ENCODE results near the gene MYMX.

Gene MYMX

GRCh38 chr6:44225579-44226325 is 9.0 kb downstream of the MYMX start:
- no peak overlapping the region for H3K27ac ChIP-seq
- TF ChIP-seq ZFX (IDR thresholded peaks at IDR 0.05) (no peak), CTCF (conservative IDR thresholded peaks at IDR 0.05) (no peak)

- H3K27ac ChIP-seq = no peak overlapping the region
- TF ChIP-seq ZFX (IDR thresholded peaks at IDR 0.05) = no peak
- no peak for TF ChIP-seq CTCF (conservative IDR thresholded peaks at IDR 0.05)
Observed at GRCh38 chr6:44226368-44227147, 9.8 kb downstream of the MYMX start.

- no peak overlapping the region for H3K27ac ChIP-seq
- TF ChIP-seq ZFX (IDR thresholded peaks at IDR 0.05) (no peak), CTCF (conservative IDR thresholded peaks at IDR 0.05) (no peak)
Observed at GRCh38 chr6:44227148-44227793, 10.5 kb downstream of the MYMX start.

GRCh38 chr6:44228031-44228430 is 11.3 kb downstream of the MYMX start:
- H3K27ac ChIP-seq = no peak overlapping the region
- TF ChIP-seq CTCF (conservative IDR thresholded peaks at IDR 0.05) (no peak), ZFX (IDR thresholded peaks at IDR 0.05) (no peak)

- TF ChIP-seq CTCF (conservative IDR thresholded peaks at IDR 0.05) (no peak), ZFX (IDR thresholded peaks at IDR 0.05) (no peak)
- H3K27ac ChIP-seq = no peak overlapping the region
Observed at GRCh38 chr6:44228433-44228832, 11.7 kb downstream of the MYMX start.

GRCh38 chr6:44228836-44229235 is 12.1 kb downstream of the MYMX start:
- no peak for TF ChIP-seq ZFX (IDR thresholded peaks at IDR 0.05)
- TF ChIP-seq CTCF (conservative IDR thresholded peaks at IDR 0.05) = no peak
- H3K27ac ChIP-seq = no peak overlapping the region

Measured in C4-2B (cell line).